OCI-LY1 (cell line): ENCODE results near the gene AAR2.

Source experiments
- CTCF ChIP-seq: fragments of 200-600 bp; sonication (generic), shearing (Covaris generic); IDR thresholded peaks from 2 replicates; pipeline ENCODE4 v1.5.1; 2017; ENCODE audit warnings: mild to moderate bottlenecking, antibody characterized with exemption, low read length, moderate library complexity, mixed read lengths
- EZH2 ChIP-seq: fragments of 200-600 bp; sonication (generic), shearing (Covaris generic); IDR thresholded peaks from 2 replicates; pipeline ENCODE4 v1.8.0; 2017; ENCODE audit warnings: borderline replicate concordance, mixed run types, mild to moderate bottlenecking, antibody characterized with exemption, low read length, moderate library complexity, mixed read lengths

GRCh38 chr20:36253036-36253435 lies 16.8 kb downstream of the AAR2 start:
- TF ChIP-seq CTCF (no peak), EZH2 (no peak)
